Naive B cell (primary cell): ENCODE data around the gene INSIG2. TPM values are rescaled to one million over a fixed set of nuclear protein-coding genes. Genes with fewer than 3 reads are reported as not detected.

Source experiments
- ATAC-seq, 2 donors: fragments of 150-1000 bp; cut with Tn5 transposase; 2 replicates each; pipeline ENCODE4 v1.10.0; 2021; ENCODE audit warnings: low read depth in 2 of 2, mild to moderate bottlenecking in 2 of 2, moderate library complexity in 2 of 2
- DNase-seq: peaks from one replicate; pipeline ENCODE4 v3.0.0; 2022
- H3K27ac Mint-ChIP-seq, 6 donors: one replicate each; pipeline ENCODE4 v1.8.0; 2020 to 2022; ENCODE audit warnings: mild to moderate bottlenecking in 6 of 6, mixed read lengths in 6 of 6, moderate library complexity in 5 of 6, inconsistent platforms in 2 of 6
- H3K27me3 Mint-ChIP-seq, 3 donors: one replicate each; pipeline ENCODE4 v1.8.0; 2021 to 2022; ENCODE audit warnings: mixed read lengths in 3 of 3, mild to moderate bottlenecking in 1 of 3
- H3K36me3 Mint-ChIP-seq, 2 donors: one replicate each; pipeline ENCODE4 v1.8.0; 2020 to 2022; ENCODE audit warnings: mixed read lengths in 2 of 2, inconsistent platforms in 1 of 2, mild to moderate bottlenecking in 1 of 2
- H3K4me1 Mint-ChIP-seq, 3 donors: one replicate each; pipeline ENCODE4 v1.8.0; 2020 to 2022; ENCODE audit warnings: mixed read lengths in 3 of 3, inconsistent platforms in 1 of 3, mild to moderate bottlenecking in 1 of 3, moderate library complexity in 1 of 3
- H3K4me3 Mint-ChIP-seq, 8 donors: one replicate each; pipeline ENCODE4 v1.8.0; 2020 to 2022; ENCODE audit warnings: mild to moderate bottlenecking in 8 of 8, mixed read lengths in 8 of 8, moderate library complexity in 8 of 8, inconsistent platforms in 2 of 8
- H3K9me3 Mint-ChIP-seq, 7 donors: one replicate each; pipeline ENCODE4 v1.8.0; 2020 to 2022; ENCODE audit warnings: mixed read lengths in 7 of 7, mild to moderate bottlenecking in 5 of 7, inconsistent platforms in 2 of 7, moderate library complexity in 1 of 7
- polyA plus RNA-seq, 6 donors: library from polyadenylated mRNA; unstranded; fragments of 300-500 nt; fragmentation: Illumina TruSeq; gene quantifications; one replicate each; pipeline ENCODE4 v1.2.3, GENCODE V29; 2021; ENCODE audit warnings: low read depth in 6 of 6

INSIG2 gene
- polyA plus RNA-seq, 6 donors from 2014 or later = 23.6 to 54.5 (median 27.3) TPM

GRCh38 chr2:118051826-118052358 is 36.4 kb upstream of the INSIG2 start:
- no peaks in the 10 kb centered on the region for H3K36me3 Mint-ChIP-seq
- no peak overlapping the region for H3K27ac Mint-ChIP-seq
- ATAC-seq (no peak), DNase-seq (no peak)
- H3K4me3 Mint-ChIP-seq = no peak overlapping the region
- H3K4me1 Mint-ChIP-seq = peaks cover 17 to 29% (median 23%) of the 10 kb centered on the region in 3 donors
- peaks cover 5 to 18% (median 12%) of the 10 kb centered on the region in 3 donors for H3K27me3 Mint-ChIP-seq
- no peaks in the 10 kb centered on the region for H3K9me3 Mint-ChIP-seq

- ATAC-seq (no peak), DNase-seq (no peak)
- H3K4me1 Mint-ChIP-seq = peaks cover 20 to 35% (median 29%) of the 10 kb centered on the region in 3 donors
- H3K36me3 Mint-ChIP-seq = no peaks in the 10 kb centered on the region
- H3K9me3 Mint-ChIP-seq = no peaks in the 10 kb centered on the region
- peaks cover 5 to 12% (median 10%) of the 10 kb centered on the region in 3 donors for H3K27me3 Mint-ChIP-seq
- no peak overlapping the region for H3K4me3 Mint-ChIP-seq
- no peak overlapping the region for H3K27ac Mint-ChIP-seq
These were observed 35.8 kb upstream of the INSIG2 start for GRCh38 chr2:118052474-118052873.

GRCh38 chr2:118053681-118054080 is 34.6 kb upstream of the INSIG2 start:
- ATAC-seq (no peak), DNase-seq (no peak)
- Mint-ChIP-seq H3K4me3 (peak overlapping the region in 1 of 8 donors; percentile 9), H3K27ac (peak overlapping the region in 2 of 6 donors; percentile 54 to 74), H3K4me1 (peaks cover 29 to 41% (median 39%) of the 10 kb centered on the region in 3 donors), H3K9me3 (no peaks in the 10 kb centered on the region), H3K27me3 (peaks cover 0 to 5% (median 2%) of the 10 kb centered on the region in 3 donors), H3K36me3 (no peaks in the 10 kb centered on the region)

DNA sequence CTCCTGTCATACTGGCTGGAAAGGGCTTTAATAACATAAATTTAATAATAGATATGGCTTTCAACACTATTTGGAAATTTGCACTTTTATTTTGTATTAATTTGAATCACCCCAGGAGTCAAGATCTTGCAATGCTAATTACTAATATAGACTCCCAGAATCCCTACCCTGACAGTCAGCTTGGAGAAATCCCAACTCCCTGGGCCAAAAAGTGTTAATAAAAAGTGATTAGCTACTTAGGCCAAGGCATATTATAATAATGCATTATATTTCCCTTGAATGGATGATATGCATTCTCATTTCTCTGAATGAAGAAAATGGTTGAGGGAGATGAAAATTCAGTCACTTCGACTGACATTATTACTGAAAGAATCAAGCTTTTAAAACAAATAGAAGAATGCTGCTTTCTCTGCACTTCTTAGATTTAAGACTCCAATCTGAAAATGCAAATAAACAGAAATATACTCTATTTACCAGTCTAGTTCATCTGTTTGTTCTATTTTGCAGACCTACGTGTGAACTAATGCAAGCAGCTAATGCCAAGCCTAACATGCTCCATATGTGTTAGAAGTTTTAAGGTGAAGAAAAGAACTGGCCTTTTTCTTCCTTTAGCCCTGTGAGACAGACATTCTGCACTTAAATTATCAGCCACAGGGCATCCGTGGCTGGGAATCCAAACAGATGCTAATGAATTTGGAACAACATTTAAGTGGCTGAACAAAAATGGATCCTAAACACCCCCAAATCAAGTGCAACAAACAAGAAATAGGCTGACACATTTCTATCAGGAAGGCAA is 33.9 kb upstream of the INSIG2 start:
- Mint-ChIP-seq H3K4me1 (peaks cover 33 to 47% (median 46%) of the 10 kb centered on the region in 3 donors), H3K36me3 (no peaks in the 10 kb centered on the region), H3K4me3 (no peak overlapping the region), H3K27me3 (peaks cover 0 to 5% (median 0%) of the 10 kb centered on the region in 3 donors), H3K27ac (peak overlapping the region in 5 of 6 donors; percentile 38 to 98 (median 97)), H3K9me3 (no peaks in the 10 kb centered on the region)
- no peak for ATAC-seq
- no peak for DNase-seq

DNA sequence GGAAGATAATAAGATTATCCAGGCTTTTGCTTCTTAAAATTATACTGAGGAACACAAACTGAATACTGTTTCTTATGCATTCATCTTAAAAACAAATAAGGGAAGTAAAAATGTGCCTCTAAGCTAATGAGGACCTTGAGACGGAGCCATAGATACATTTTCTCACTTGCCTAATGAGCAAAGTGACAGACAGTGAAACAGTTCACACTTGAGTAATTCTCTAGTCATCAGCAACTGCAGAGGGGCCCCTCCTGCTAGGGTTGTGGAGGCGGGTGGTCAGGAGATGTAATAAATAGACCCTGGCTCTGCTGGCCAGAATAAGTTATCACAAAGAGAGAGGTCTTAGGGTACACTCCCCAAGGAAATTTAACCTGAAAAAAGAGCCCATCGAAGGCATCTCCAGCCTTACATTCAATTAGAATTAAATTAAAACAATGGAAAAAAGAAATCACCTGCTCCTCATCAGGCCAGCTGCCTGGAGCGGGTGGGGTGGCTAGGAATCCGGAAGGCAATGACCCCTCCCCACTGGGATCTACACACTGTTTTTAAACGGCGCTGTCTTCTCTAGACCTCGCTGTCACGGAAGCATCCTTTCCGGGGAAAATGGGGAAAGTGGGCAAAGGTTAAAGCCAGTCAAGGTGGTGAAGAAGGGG is 32.6 kb upstream of the INSIG2 start:
- H3K27me3 Mint-ChIP-seq = no peaks in the 10 kb centered on the region
- peak; percentile 75 to 78 for ATAC-seq
- peaks cover 41 to 59% (median 51%) of the 10 kb centered on the region in 3 donors for H3K4me1 Mint-ChIP-seq
- DNase-seq = peak; percentile 57
- peak overlapping the region; percentile 96 to 99 (median 98) for H3K27ac Mint-ChIP-seq
- H3K36me3 Mint-ChIP-seq = no peaks in the 10 kb centered on the region
- H3K9me3 Mint-ChIP-seq = no peaks in the 10 kb centered on the region
- peak overlapping the region in 7 of 8 donors; percentile 75 to 89 (median 85) for H3K4me3 Mint-ChIP-seq

DNA sequence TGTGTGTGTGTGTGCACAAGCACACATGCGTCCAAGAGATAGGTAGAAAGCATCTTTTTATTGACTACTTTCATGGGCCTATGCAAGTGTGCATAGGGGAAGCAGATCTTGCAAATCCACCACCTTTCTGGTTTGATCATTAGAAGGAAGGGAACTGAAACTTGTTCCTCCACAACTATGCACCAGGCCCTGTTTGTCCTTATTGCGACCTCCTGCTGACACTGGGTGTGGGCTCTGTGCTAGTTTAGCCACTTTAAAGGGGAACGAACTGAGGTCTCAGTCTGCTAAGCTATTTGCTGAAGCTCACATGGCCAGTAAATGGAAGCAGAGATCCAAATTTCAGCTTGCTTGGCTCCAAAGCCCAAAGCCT is 32.1 kb upstream of the INSIG2 start:
- H3K36me3 Mint-ChIP-seq = no peaks in the 10 kb centered on the region
- peaks cover 42 to 64% (median 52%) of the 10 kb centered on the region in 3 donors for H3K4me1 Mint-ChIP-seq
- H3K4me3 Mint-ChIP-seq = peak overlapping the region in 7 of 8 donors; percentile 75 to 89 (median 85)
- peak; percentile 92 for ATAC-seq
- DNase-seq = peak; percentile 80
- peak overlapping the region; percentile 96 to 99 (median 98) for H3K27ac Mint-ChIP-seq
- no peaks in the 10 kb centered on the region for H3K27me3 Mint-ChIP-seq
- H3K9me3 Mint-ChIP-seq = no peaks in the 10 kb centered on the region

GRCh38 chr2:118056801-118057200 is 31.5 kb upstream of the INSIG2 start:
- no peak for ATAC-seq
- Mint-ChIP-seq H3K27ac (peak overlapping the region; percentile 86 to 99 (median 98)), H3K36me3 (no peaks in the 10 kb centered on the region), H3K4me3 (no peak overlapping the region), H3K27me3 (no peaks in the 10 kb centered on the region), H3K9me3 (no peaks in the 10 kb centered on the region), H3K4me1 (peaks cover 45 to 67% (median 57%) of the 10 kb centered on the region in 3 donors)
- DNase-seq = no peak

- no peaks in the 10 kb centered on the region for H3K36me3 Mint-ChIP-seq
- peak overlapping the region in 1 of 6 donors; percentile 83 for H3K27ac Mint-ChIP-seq
- peaks cover 45 to 67% (median 57%) of the 10 kb centered on the region in 3 donors for H3K4me1 Mint-ChIP-seq
- H3K9me3 Mint-ChIP-seq = no peaks in the 10 kb centered on the region
- peaks cover 0 to 16% (median 10%) of the 10 kb centered on the region in 3 donors for H3K27me3 Mint-ChIP-seq
- H3K4me3 Mint-ChIP-seq = no peak overlapping the region
- DNase-seq (no peak), ATAC-seq (no peak)
These were observed 29.3 kb upstream of the INSIG2 start for GRCh38 chr2:118058951-118059350.

GRCh38 chr2:118059919-118060478 is 28.3 kb upstream of the INSIG2 start:
- H3K4me1 Mint-ChIP-seq = peaks cover 42 to 62% (median 53%) of the 10 kb centered on the region in 3 donors
- no peaks in the 10 kb centered on the region for H3K9me3 Mint-ChIP-seq
- DNase-seq (no peak), ATAC-seq (no peak)
- peak overlapping the region; percentile 1 to 83 (median 46) for H3K27ac Mint-ChIP-seq
- peaks cover 0 to 16% (median 10%) of the 10 kb centered on the region in 3 donors for H3K27me3 Mint-ChIP-seq
- H3K36me3 Mint-ChIP-seq = no peaks in the 10 kb centered on the region
- H3K4me3 Mint-ChIP-seq = peak overlapping the region in 3 of 8 donors; percentile 3 to 55 (median 14)

GRCh38 chr2:118061135-118061955 is 26.9 kb upstream of the INSIG2 start:
- H3K4me1 Mint-ChIP-seq = peaks cover 29 to 49% (median 40%) of the 10 kb centered on the region in 3 donors
- no peaks in the 10 kb centered on the region for H3K9me3 Mint-ChIP-seq
- H3K36me3 Mint-ChIP-seq = no peaks in the 10 kb centered on the region
- H3K27me3 Mint-ChIP-seq = peaks cover 0 to 23% (median 10%) of the 10 kb centered on the region in 3 donors
- H3K27ac Mint-ChIP-seq = peak overlapping the region in 4 of 6 donors; percentile 48 to 94 (median 80)
- ATAC-seq = peak; percentile 54 to 67
- peak; percentile 45 for DNase-seq
- H3K4me3 Mint-ChIP-seq = peak overlapping the region in 1 of 8 donors; percentile 69

DNA sequence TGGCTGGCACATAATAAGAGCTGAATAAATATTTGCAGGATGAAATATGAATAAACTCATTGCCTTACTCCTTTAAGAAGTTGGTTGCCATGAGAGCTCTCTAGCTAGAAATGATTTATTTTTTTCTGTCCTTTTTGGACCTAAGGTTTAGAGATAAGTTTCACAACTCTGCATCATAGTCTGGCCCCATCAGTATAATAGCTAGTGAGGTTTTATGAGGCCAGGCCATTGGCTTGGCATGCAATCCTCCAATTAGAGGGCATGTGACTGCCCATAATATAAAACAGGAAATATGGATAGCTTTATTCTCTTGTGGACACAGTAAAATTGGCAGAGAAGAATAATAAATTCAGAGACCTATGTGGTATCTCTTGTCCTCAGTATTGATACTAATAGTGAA is 26.2 kb upstream of the INSIG2 start:
- H3K9me3 Mint-ChIP-seq = no peaks in the 10 kb centered on the region
- H3K4me1 Mint-ChIP-seq = peaks cover 28 to 42% (median 33%) of the 10 kb centered on the region in 3 donors
- H3K4me3 Mint-ChIP-seq = no peak overlapping the region
- peaks cover 0 to 27% (median 10%) of the 10 kb centered on the region in 3 donors for H3K27me3 Mint-ChIP-seq
- no peak for DNase-seq
- H3K36me3 Mint-ChIP-seq = no peaks in the 10 kb centered on the region
- H3K27ac Mint-ChIP-seq = no peak overlapping the region
- ATAC-seq = no peak

DNA sequence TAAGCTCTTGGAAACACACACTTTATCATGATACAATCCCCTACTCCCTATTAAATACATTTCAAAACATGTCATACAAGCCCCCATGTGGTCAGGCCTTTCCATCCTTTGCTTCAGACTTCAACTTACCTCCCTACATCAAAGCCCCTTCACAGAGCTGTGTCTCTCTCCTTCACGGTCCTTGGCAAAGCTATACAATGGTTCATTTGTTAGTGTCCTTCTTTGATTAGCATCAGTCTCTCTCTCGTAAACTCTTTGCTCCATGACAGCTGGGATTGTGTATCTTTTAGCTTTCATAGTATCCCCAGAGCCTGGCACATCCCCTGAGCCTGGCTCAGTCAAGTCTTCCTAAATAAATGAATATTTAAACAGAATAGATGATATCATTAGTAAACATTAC is 25.6 kb upstream of the INSIG2 start:
- DNase-seq (no peak), ATAC-seq (no peak)
- H3K36me3 Mint-ChIP-seq = no peaks in the 10 kb centered on the region
- H3K9me3 Mint-ChIP-seq = no peaks in the 10 kb centered on the region
- H3K4me1 Mint-ChIP-seq = peaks cover 25 to 36% (median 26%) of the 10 kb centered on the region in 3 donors
- peaks cover 2 to 27% (median 10%) of the 10 kb centered on the region in 3 donors for H3K27me3 Mint-ChIP-seq
- no peak overlapping the region for H3K4me3 Mint-ChIP-seq
- no peak overlapping the region for H3K27ac Mint-ChIP-seq
